Measurements from ENCODE around the gene WWTR1. TPM values are rescaled to one million over a fixed set of nuclear protein-coding genes. Genes with fewer than 3 reads are reported as not detected.

WWTR1 gene
- total and polyA plus RNA-seq, 9 donors, result 35.5 to 88.5 (median 74.7) TPM

Other genes with a start within 250 kb of the WWTR1 start
- 0.09 TPM for gene TM4SF4, start 183.3 kb downstream of the WWTR1 start, total RNA-seq
- 1 to 10 TPM in 2 of 8 donors, under 1 TPM in 2, not detected in 4; 0.25 to 1.7 (median 1.3) TPM for gene TM4SF4, start 183.3 kb downstream of the WWTR1 start, polyA plus RNA-seq (ENCODE audit: insufficient read depth in 1 of 8, insufficient read length in 8 of 8, low replicate concordance in 1 of 8)
- gene COMMD2, start 94.5 kb upstream of the WWTR1 start, total RNA-seq, result 40.3 TPM
- 10 to 100 TPM; 27.3 to 37.0 (median 32.6) TPM for gene COMMD2, start 94.5 kb upstream of the WWTR1 start, polyA plus RNA-seq (ENCODE audit: insufficient read depth in 1 of 8, insufficient read length in 8 of 8, low replicate concordance in 1 of 8)
- not detected for gene ANKUB1, start 134.5 kb upstream of the WWTR1 start, total RNA-seq
- under 1 TPM in 1 of 8 donors, not detected in 7; 0.16 TPM for gene ANKUB1, start 134.5 kb upstream of the WWTR1 start, polyA plus RNA-seq (ENCODE audit: insufficient read depth in 1 of 8, insufficient read length in 8 of 8, low replicate concordance in 1 of 8)
- gene RNF13, start 155.2 kb upstream of the WWTR1 start, total RNA-seq, result 43.7 TPM
- gene RNF13, start 155.2 kb upstream of the WWTR1 start, polyA plus RNA-seq (ENCODE audit: insufficient read depth in 1 of 8, insufficient read length in 8 of 8, low replicate concordance in 1 of 8), result 10 to 100 TPM; 29.3 to 34.9 (median 32.6) TPM